Stomach (tissue), 9 donors: ENCODE results near the gene PTX4. TPM values are rescaled to one million over a fixed set of nuclear protein-coding genes. Genes with fewer than 3 reads are reported as not detected.

Source experiments
- DNase-seq, 2 donors: peaks; one replicate each; pipeline versions ENCODE4 v3.0.0 to v3.0.0-alpha.2; 2013 to 2019
- H3K27ac ChIP-seq, 5 donors: fragments of 200-600 bp in 4 of 5; sonication (generic) in 4 of 5; one replicate each; pipeline ENCODE4 v1.5.1; 2013 to 2019; ENCODE audit warnings: mild to moderate bottlenecking in 1 of 5, moderate library complexity in 1 of 5
- H3K27me3 ChIP-seq, 3 donors: fragments of 200-600 bp; sonication (generic); one replicate each; pipeline ENCODE4 v1.5.1; 2017 to 2019; ENCODE audit warnings: mixed run types in 1 of 3
- H3K36me3 ChIP-seq, 4 donors: fragments of 200-600 bp; sonication (generic); 1 replicate in 3 of 4; 2 replicates in 1 of 4; pipeline ENCODE4 v1.5.1; 2016 to 2019
- H3K4me1 ChIP-seq, 4 donors: fragments of 200-600 bp; sonication (generic); one replicate each; pipeline ENCODE4 v1.5.1; 2016 to 2019
- H3K4me3 ChIP-seq, 4 donors: fragments of 200-600 bp; sonication (generic) in 3 of 4; one replicate each; pipeline ENCODE4 v1.5.1; 2016 to 2019; ENCODE audit warnings: mild to moderate bottlenecking in 1 of 4
- H3K9me3 ChIP-seq, 4 donors: fragments of 200-600 bp; sonication (generic); one replicate each; pipeline ENCODE4 v1.5.1; 2016 to 2019
- EP300 ChIP-seq: sonication (generic); formaldehyde crosslinking; IDR thresholded peaks from one replicate; pipeline ENCODE4 v1.6.1; 2017; ENCODE audit warnings: antibody characterized with exemption
- POLR2A ChIP-seq, 4 donors: fragments of 450-650 bp; IDR thresholded peaks; one replicate each; pipeline ENCODE4 v1.6.1; 2016; ENCODE audit warnings: antibody characterized with exemption in 4 of 4, control low read depth in 2 of 4, mild to moderate bottlenecking in 1 of 4, moderate library complexity in 1 of 4
- POLR2AphosphoS5 ChIP-seq, 3 donors: sonication (generic); formaldehyde crosslinking; IDR thresholded peaks; one replicate each; pipeline ENCODE4 v1.6.1; 2016; ENCODE audit warnings: antibody characterized with exemption in 3 of 3
- WGBS, 5 donors: extraction: QIAGEN DNeasy Blood & Tissue Kit in 3 of 5; methylation state at CpG; one replicate each; pipeline versions ENCODE4 v1.1.5 to v1.1.7; 2013 to 2018; 5-methylcytosine and 5-hydroxymethylcytosine counted together
- intact Hi-C: fragments of 100-400 bp; cut with DNase I; formaldehyde crosslinking; loops from one replicate; pipeline ENCODE4 v1.15.1; 2023; ENCODE audit warnings: low total_unique reads
- polyA plus RNA-seq, 3 donors: library from polyadenylated mRNA; stranded (reverse); fragments of 200-250 nt; gene quantifications; one replicate each; pipeline ENCODE4 v1.2.3, GENCODE V29; 2013
- total RNA-seq, 5 donors: library from RNA; depleted of rRNA; stranded (reverse); fragments of >200 nt; gene quantifications; one replicate each; pipeline versions ENCODE4 v1.1.0 to v1.2.3, GENCODE V29; 2014 to 2016
- TF ChIP-seq, protein P1 (sequence below), 7 experiments: fragments of 450-650 bp in 4 of 7; fragments of 200-600 bp in 3 of 7; sonication (generic) in 3 of 7; IDR thresholded peaks; one replicate each; pipeline ENCODE4 v1.5.1; 2016 to 2019; ENCODE audit warnings: antibody characterized with exemption in 7 of 7, control low read depth in 2 of 7, mild to moderate bottlenecking in 1 of 7
- donor health status: healthy with polysubstance abuse.
- donor health status: Bipolar disorder and iron deficiency.
- donor health status: healthy.

Gene PTX4
- total and polyA plus RNA-seq, 8 donors = not detected

DNA sequence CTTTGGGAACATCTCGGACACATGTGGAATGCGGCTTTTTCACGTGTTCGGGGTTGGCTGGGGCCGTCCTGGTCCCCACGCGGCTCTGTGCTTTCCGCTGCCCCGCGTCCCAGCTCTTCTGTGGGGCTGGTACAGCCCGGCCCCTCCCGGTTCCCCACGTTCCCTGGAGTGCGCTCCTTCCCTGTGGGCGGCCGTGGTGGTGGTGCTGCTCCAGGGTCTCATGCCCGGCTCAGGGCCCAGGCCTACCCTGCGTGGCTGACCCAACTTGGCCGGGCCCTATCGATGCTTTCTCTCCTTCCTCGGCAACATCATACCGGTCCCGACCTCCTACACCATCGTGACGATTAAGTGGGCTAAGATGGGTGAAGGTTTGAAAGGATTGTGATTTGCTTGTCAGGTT lies 7.7 kb upstream of the PTX4 start:
- no peaks in the 10 kb centered on the region for H3K27me3 ChIP-seq
- no peaks in the 10 kb centered on the region for H3K9me3 ChIP-seq
- no peak for DNase-seq
- intact Hi-C loops = no loop called here
- peaks cover 44 to 68% (median 66%) of the 10 kb centered on the region in 4 donors for H3K36me3 ChIP-seq
- WGBS, 5 donors = 91 to 95% (median 92%) methylated on average over 22 to 25 of the region's 25 CpGs
- H3K27ac ChIP-seq = no peak overlapping the region
- TF ChIP-seq EP300 (no peak), POLR2AphosphoS5 (IDR thresholded peaks at IDR 0.05) (no peak), POLR2A (IDR thresholded peaks at IDR 0.05) (no peak)
- TF ChIP-seq, protein P1, sequence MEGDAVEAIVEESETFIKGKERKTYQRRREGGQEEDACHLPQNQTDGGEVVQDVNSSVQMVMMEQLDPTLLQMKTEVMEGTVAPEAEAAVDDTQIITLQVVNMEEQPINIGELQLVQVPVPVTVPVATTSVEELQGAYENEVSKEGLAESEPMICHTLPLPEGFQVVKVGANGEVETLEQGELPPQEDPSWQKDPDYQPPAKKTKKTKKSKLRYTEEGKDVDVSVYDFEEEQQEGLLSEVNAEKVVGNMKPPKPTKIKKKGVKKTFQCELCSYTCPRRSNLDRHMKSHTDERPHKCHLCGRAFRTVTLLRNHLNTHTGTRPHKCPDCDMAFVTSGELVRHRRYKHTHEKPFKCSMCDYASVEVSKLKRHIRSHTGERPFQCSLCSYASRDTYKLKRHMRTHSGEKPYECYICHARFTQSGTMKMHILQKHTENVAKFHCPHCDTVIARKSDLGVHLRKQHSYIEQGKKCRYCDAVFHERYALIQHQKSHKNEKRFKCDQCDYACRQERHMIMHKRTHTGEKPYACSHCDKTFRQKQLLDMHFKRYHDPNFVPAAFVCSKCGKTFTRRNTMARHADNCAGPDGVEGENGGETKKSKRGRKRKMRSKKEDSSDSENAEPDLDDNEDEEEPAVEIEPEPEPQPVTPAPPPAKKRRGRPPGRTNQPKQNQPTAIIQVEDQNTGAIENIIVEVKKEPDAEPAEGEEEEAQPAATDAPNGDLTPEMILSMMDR (IDR thresholded peaks at IDR 0.05) = no peak
- H3K4me3 ChIP-seq = no peak overlapping the region
- peaks cover 15 to 32% (median 28%) of the 10 kb centered on the region in 4 donors for H3K4me1 ChIP-seq

DNA sequence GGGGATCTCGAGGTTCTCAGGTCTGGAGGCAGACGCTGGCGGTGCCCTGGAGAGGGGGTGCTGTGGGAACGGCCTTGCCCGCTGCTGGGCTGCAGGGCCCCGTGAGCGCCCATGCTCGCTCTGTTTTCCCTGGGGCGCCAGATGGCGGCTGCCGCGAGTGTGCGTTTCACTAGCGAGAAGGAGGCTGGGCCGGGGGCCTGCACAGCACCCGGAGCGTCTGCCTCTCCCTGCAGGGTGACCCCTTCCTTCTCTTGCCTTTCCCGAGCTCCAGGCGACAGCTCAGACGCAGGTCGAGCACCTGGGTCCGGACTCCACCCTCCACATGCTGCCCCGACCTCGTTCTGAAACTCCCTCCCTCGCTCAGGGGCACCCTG lies 7.1 kb upstream of the PTX4 start:
- intact Hi-C loops = no loop called here
- Histone ChIP-seq H3K27me3 (no peaks in the 10 kb centered on the region), H3K9me3 (no peaks in the 10 kb centered on the region), H3K36me3 (peaks cover 38 to 63% (median 60%) of the 10 kb centered on the region in 4 donors), H3K4me1 (peaks cover 15 to 32% (median 28%) of the 10 kb centered on the region in 4 donors), H3K27ac (no peak overlapping the region), H3K4me3 (no peak overlapping the region)
- 90 to 96% (median 92%) methylated on average over 15 to 25 of the region's 25 CpGs for WGBS, 5 donors
- TF ChIP-seq POLR2A (IDR thresholded peaks at IDR 0.05) = no peak
- no peak for TF ChIP-seq EP300
- TF ChIP-seq, protein P1 (IDR thresholded peaks at IDR 0.05) = no peak
- no peak for TF ChIP-seq POLR2AphosphoS5 (IDR thresholded peaks at IDR 0.05)
- DNase-seq = no peak

DNA sequence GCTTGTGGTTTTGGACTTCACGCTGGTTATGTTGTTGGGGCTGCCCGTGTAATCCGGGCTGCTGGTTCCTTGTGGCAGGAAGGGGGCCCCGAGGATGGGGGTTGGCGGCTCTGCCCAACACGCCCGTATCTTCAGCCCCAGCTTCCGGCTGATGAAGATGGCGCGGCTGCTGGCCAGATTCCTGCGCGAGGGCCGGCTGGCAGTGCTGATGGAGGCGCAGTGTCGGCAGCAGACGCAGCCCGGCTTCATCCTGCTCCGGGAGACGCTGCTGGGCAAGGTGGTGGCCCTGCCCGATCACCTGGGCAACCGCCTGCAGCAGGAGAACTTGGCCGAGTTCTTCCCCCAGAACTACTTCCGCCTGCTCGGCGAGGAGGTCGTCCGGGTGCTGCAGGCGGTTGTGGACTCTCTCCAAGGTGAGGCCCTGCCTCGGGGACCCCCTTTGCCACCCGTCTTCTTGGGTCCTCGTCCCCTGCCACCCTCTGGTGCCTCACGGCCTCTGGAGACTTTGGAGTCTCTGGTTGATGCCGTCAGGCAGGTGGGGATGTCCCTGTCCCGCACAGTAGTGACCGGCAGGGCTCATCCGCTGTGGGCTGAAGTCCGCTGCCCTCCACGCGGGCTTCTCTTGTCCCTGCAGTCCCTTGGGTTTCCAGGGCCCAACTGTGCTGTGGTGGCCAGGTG lies 6.6 kb upstream of the PTX4 start:
- H3K9me3 ChIP-seq = no peaks in the 10 kb centered on the region
- no peaks in the 10 kb centered on the region for H3K27me3 ChIP-seq
- 84 to 93% (median 92%) methylated on average over 5 to 39 of the region's 39 CpGs for WGBS, 5 donors
- peaks cover 15 to 32% (median 28%) of the 10 kb centered on the region in 4 donors for H3K4me1 ChIP-seq
- intact Hi-C loops = no loop called here
- no peak overlapping the region for H3K27ac ChIP-seq
- TF ChIP-seq EP300 = no peak
- no peak for TF ChIP-seq POLR2AphosphoS5 (IDR thresholded peaks at IDR 0.05)
- TF ChIP-seq POLR2A (IDR thresholded peaks at IDR 0.05) = no peak
- TF ChIP-seq, protein P1 (IDR thresholded peaks at IDR 0.05) = no peak
- peak overlapping the region in 1 of 4 donors; percentile 94 for H3K4me3 ChIP-seq
- no peak for DNase-seq
- H3K36me3 ChIP-seq = peaks cover 33 to 57% (median 55%) of the 10 kb centered on the region in 4 donors

DNA sequence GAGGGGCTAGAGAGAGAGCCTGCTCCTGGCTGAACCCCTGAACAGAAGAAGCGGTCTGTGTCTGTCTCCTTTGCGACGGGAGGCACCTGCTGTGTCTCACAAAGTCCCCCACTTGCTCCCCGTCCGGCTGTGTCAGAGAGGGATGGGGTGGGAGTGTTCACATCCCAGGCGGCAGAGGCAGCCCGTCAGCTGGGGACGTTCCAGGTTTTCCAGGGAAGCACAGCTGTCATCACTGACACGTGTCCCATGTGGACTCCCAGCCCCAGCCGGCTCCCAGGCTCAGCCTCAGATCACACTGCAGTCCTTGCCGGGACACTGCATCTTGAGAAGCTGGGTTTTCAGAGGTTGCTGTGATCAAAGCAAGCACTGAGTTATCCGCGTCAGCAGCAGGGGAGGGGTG lies 6.0 kb upstream of the PTX4 start:
- DNase-seq = no peak
- intact Hi-C loops = no loop called here
- Histone ChIP-seq H3K4me3 (peak overlapping the region in 3 of 4 donors; percentile 80 to 94 (median 92)), H3K27ac (peak overlapping the region in 2 of 5 donors; percentile 87 to 90), H3K4me1 (peaks cover 15 to 32% (median 28%) of the 10 kb centered on the region in 4 donors), H3K27me3 (no peaks in the 10 kb centered on the region), H3K36me3 (peaks cover 26 to 51% (median 49%) of the 10 kb centered on the region in 4 donors), H3K9me3 (no peaks in the 10 kb centered on the region)
- TF ChIP-seq, protein P1 (IDR thresholded peaks at IDR 0.05) = no peak
- no peak for TF ChIP-seq EP300
- TF ChIP-seq POLR2AphosphoS5 (IDR thresholded peaks at IDR 0.05) = no peak
- TF ChIP-seq POLR2A (IDR thresholded peaks at IDR 0.05) = no peak
- 69 to 89% (median 81%) methylated on average over 5 to 13 of the region's 13 CpGs for WGBS, 5 donors
